NCI-H2081 treated with DMSO at 0.1 percent for 48 hours (cell line): ENCODE measurements around the gene CITED4.

Source experiments
- DNase-seq: peaks from one replicate; lab custom pipeline; 2025; lab: John Stamatoyannopoulos, UW

The CITED4 gene

GRCh38 chr1:40834968-40835545, 27.1 kb downstream of the CITED4 start:
- no peak for DNase-seq

- DNase-seq = no peak
These were observed 28.2 kb downstream of the CITED4 start for GRCh38 chr1:40833979-40834378.

DNA sequence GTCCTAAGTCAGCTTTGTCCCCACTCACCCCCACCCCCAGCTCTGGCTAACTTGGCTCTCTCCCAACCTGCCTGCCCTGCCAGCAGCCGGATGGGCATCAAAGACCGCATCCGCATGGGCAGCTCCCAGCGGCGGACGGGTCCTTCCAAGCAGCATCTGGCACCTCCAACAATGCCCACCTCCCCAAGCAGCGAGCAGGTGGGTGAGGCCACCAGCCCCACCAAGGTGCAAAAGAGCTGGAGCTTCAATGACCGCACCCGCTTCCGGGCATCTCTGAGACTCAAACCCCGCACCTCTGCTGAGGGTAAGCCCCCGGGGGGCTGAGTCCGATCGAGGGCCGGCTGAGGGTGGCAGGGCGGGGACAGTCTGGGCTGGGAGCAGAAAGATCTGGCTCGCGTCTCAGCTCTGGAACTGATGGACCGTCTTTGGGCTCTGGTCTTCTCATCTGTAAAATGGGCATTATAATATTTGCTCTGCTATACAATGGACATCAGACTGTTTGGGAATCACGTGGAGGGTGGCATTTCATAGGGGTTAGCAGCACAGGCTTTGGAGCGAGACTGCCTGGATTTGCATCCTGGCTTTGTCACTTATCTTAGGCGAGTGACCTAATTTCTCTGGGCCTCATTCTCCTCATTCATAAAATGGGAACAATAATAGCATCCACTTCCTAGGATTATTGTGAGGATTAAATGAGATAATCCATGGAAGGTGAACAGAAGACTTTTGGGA, 31.0 kb downstream of the CITED4 start:
- no peak for DNase-seq

- no peak for DNase-seq
These were observed 31.7 kb downstream of the CITED4 start for GRCh38 chr1:40830419-40830943.

DNA sequence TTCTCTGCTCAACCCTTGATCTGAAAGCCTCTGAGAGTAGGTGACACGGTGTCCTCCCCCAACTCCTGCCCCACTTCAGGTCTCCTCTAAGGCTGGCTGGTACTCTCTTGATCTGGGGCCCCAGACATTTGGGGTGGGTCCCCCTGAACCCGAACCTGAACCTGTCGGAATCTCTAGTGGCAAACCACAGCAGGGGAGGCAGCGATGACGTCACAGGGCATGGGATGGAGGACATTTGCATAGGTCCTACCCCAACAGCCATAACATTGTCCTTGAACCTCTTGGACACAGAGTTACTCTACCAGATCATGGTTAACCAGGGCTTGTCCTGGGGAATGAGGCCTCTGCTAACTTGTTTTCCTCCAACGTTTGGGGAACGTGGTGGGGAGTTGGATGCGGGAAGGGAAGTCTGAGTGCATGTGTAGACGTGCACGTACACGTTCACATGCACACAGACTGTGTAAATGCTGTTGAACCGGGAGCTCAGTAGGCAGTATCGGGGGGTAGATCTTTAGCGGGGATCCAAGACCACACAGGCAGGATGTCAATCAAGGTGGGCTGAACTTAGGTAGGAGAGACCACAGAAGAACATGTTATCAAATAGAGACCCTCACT, 32.4 kb downstream of the CITED4 start:
- no peak for DNase-seq

GRCh38 chr1:40825996-40826395, 36.2 kb downstream of the CITED4 start:
- DNase-seq = no peak

DNA sequence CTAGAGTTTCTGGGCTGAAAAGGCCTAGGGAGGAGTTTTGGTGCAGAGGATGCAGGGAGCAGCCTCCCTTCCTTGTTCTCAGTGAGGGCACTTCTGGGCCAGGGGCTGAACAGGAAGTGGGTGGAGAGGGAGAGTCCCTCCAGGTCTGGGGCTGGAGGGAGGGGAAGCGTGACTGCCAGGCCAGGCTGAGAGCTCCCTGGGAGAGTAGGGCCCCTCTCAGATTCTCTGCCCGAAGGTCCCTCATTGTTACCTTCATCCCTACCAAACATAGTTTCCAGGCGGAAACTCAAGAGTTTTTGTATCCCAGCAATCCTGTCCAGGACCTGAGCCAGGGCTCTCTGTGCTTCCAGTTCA, 36.8 kb downstream of the CITED4 start:
- DNase-seq = no peak

DNA sequence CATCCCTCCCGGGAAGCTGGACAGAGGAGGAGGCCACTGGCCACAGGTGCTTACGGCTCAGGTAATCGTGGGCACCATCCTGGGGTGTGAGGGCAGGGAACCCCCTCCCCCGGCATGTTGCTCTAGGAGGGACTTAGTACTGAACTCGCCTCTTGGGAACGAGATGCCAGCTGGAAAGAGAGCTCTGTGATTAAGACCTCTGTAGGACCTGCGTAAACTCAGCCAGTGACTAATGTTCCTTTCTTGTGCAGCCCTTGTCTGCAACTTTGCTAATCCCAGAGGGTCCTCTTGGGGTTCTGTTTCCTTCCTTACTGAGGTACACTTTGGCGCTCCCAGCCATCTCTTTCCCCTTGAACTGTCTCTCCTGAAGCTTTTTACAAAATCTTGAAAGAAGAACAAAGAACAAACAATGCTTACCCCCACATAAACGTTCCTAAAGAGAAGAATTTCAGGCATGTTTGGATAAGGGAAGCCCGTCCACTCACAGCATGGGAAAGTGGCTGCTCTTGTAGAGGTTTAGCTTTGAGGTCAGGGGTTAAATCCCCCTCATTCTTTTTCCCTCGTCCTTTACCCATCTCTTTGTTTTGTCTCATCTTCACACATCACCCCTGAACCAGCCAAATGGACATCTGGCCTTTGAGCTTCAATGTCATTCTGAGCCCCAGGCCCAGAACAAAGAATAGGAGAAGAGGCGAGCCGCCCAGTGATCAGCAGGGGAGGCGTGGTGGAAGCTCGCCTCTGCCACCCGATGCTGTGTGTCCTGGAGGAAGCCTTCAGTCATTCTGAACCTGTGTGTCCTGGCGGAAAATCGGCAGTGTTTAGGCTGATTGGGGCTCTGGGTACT, 37.4 kb downstream of the CITED4 start:
- DNase-seq = no peak

- DNase-seq = no peak
These were observed 38.2 kb downstream of the CITED4 start for GRCh38 chr1:40823983-40824382.

GRCh38 chr1:40823345-40823744, 38.8 kb downstream of the CITED4 start:
- no peak for DNase-seq

DNA sequence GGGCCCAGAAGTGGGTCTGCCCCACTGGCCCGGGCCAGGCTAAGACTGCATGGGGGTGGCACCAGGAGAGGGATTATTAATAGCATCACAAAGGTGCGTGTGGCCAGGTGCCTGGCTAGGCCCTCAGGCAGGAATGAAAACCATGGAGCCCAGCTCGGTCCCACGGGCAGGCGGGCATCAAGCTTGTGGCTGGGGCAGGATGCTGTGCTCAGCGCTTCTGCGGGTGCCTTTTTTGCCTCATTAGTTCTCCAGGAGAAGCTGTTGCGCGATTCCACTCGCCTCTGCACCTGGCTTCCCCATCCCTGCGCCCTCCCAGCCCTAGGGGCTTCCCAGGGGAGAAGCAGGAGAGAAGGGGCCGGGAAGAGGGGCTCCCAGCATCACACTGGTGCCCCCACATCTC, 39.3 kb downstream of the CITED4 start:
- DNase-seq = no peak

DNA sequence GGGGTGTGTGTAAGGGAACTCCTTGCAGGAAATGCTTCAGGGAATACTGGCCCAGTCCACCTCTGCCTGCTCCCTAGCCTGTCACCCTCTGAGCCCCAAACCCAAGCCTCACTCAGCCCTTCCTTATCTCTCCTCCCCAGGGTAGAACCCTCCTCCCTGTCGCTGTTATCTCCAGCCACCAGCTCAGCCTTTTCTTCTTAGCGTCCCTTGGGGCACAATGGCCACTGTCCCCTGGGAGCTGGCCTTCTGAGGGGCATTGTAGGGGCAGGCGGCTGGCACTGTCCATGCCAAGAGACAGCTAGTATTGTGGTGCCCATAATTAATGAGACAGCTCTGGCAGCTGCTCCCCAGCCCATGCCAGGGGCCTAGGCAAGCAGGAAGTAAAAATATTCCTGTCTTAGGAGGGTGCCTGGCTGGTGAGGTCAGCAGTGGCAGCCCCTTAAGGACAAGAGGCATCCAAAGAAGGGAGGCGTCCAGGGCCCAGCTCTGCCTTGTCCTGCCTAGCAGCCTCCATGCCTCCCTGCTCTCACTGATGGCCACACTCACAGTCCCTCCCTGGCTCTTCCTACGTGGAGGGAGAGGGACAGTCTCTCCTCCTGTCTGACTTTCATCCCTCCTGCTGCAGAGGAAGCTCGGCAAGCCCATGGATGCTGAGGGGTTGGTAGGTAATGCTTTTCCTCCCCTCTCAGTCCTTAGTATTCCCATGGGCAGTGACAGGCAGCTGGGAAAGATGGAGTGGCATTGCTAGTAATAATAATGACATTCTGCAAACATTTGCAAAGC, 41.1 kb downstream of the CITED4 start:
- DNase-seq = no peak

DNA sequence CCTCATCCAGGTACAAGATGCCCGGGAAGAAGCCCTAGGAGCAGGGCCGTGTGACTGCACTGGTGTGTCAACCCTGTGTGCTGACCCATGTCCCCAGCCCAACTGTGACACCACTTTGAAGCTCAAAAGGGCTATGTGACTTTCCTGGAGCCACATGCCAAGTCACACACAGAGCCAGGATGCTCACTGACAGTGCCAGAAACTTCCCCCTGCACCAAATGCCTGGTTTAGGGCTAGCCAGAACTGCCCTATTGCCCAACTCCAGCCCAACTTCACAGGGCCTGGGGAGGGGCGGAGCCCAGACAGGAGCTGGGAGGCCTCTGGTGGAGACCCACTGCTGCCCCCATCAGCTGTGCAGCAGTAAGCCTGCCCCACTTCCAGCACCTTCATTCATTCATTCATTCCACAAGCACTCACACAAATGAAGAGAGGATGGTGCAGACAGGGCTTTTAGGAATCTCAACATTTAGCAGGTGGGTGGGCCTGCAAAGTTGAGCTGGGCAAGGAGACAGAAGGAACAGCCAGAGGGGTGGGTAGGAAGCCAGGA, 41.8 kb downstream of the CITED4 start:
- DNase-seq = no peak

DNA sequence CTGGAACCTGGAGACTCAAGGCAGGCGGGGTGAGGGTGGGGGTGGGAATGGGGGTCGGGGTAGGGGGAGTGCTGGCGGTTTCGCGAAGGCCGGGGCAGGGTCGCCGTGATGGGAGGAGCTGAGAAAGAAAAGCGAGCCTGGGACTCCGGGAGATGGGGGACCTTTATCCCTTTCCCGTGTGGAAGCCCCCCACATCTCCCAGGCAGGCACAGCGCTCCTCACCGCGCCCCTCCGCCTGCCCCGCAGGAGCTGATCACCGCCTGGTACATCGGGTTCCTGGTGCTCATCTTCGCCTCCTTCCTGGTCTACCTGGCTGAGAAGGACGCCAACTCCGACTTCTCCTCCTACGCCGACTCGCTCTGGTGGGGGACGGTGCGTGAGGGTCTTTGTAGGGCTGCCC, 43.1 kb downstream of the CITED4 start:
- DNase-seq = no peak

DNA sequence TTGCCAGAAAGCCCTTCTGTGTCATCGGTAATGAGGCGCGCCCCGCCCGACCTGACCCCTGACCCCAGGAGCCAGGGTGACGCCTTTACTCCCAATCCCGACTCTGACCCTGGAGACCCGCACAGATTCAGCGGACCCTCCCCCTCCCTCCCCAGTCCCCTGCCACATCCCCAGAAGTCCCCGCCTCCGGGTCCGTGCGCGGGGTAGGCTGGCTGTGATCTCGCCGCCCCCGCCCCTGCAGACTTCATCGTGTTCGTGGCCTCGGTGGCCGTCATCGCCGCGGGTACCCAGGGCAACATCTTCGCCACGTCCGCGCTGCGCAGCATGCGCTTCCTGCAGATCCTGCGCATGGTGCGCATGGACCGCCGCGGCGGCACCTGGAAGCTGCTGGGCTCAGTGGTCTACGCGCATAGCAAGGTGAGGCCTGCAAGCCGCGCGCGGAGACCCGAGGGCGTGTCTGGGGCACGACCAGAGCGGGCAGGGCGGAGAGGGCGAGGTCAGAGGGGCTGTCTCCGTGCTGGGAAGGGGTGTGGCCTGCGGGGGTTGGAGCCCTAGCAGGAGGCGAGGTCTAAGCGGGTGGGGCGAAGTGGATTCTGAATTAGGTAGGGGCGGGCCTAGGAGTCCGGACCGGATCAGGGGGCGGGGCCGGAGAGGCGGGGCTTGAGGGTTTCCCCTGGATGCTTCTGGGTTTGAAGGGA, 43.8 kb downstream of the CITED4 start:
- DNase-seq = no peak

GRCh38 chr1:40817791-40818263, 44.3 kb downstream of the CITED4 start:
- DNase-seq = no peak

- no peak for DNase-seq
These were observed 46.7 kb downstream of the CITED4 start for GRCh38 chr1:40815420-40815819.
